ENCODE data around the gene PNPLA5. TPM values are rescaled to one million over a fixed set of nuclear protein-coding genes. Genes with fewer than 3 reads are reported as not detected.

Gene PNPLA5
- total RNA-seq, 1 experiment from 2014 or later: 5.5 TPM

DNA sequence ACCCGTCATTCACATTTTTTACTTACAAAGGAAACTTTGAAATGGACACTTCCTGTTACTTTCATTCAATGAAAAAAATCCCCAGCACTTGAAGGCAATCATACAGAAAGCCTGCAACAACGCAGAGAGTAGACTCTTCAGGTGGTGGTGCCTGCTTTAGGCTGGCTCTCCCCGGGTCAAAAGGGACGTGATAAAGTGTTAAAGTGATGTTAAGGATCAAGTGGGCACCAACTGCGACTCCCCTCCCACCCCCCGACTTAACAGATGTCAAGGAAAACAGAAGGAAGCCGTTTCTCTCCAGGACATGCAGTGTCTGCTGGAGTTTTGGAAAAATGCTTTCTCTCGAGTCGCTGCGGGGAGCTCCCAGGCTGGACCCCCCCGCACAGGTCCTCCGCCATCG is 31.4 kb upstream of the PNPLA5 start:
- no peak overlapping the region for H2AFZ ChIP-seq (ENCODE audit: low read length)
- H3K4me3 Mint-ChIP-seq: peak overlapping the region; percentile 59 to 78

More for the DNA sequence above, 31.4 kb upstream of the PNPLA5 start:
- Histone ChIP-seq H3K27ac (ENCODE audit: insufficient read length, low read depth, low read length) (no peak overlapping the region), H3K9ac (ENCODE audit: extremely low read depth, insufficient read length, low read length) (no peak overlapping the region), H4K8ac (replicated peaks; ENCODE audit: insufficient read length, low read depth, low read length) (no peak overlapping the region), H2BK120ac (ENCODE audit: low read depth, low read length, poor library complexity, severe bottlenecking) (no peak overlapping the region), H3K9me3 (ENCODE audit: control insufficient read depth, low read depth, low read length) (no peaks in the 10 kb centered on the region), H2BK15ac (ENCODE audit: low read depth, low read length) (no peak overlapping the region), H4K20me1 (ENCODE audit: control insufficient read depth, insufficient read depth, insufficient read length) (no peaks in the 10 kb centered on the region), H2BK12ac (ENCODE audit: insufficient read length, low read depth, low read length) (no peak overlapping the region), H3K4me1 (ENCODE audit: insufficient read depth, low read length) (peaks cover 3% of the 10 kb centered on the region; the same call in 1 of the 2 replicates), H2AK5ac (ENCODE audit: insufficient read length, low read length) (no peak overlapping the region), H3K4ac (ENCODE audit: low read depth, low read length) (no peak overlapping the region), H3K27me3 (ENCODE audit: insufficient read depth, low read length) (no peaks in the 10 kb centered on the region), H3K79me1 (ENCODE audit: insufficient read depth, low read depth, low read length, poor library complexity, severe bottlenecking) (no peaks in the 10 kb centered on the region), H3T11ph (ENCODE audit: low read length) (no peak overlapping the region), H3K14ac (ENCODE audit: insufficient read depth, low read length) (no peak overlapping the region), H3K4me2 (ENCODE audit: insufficient read depth, insufficient read length, low read length) (peak overlapping the region; percentile 75), H4K5ac (ENCODE audit: insufficient read length, low read depth, low read length) (no peak overlapping the region), H3K23me2 (ENCODE audit: insufficient read length, low read depth, low read length, poor library complexity, severe bottlenecking) (peaks cover 3% of the 10 kb centered on the region), H4K91ac (ENCODE audit: insufficient read length, low read depth, low read length) (no peak overlapping the region), H3K79me2 (ENCODE audit: insufficient read depth, low read length) (no peaks in the 10 kb centered on the region; the same call in 1 of the 2 replicates), H2BK5ac (ENCODE audit: insufficient read length, low read length) (no peak overlapping the region), H3K18ac (ENCODE audit: insufficient read length, low read depth, low read length) (peak overlapping the region; percentile 39), H2BK20ac (ENCODE audit: low read depth, low read length, poor library complexity, severe bottlenecking) (no peak overlapping the region), H3K56ac (ENCODE audit: insufficient read length, low read depth, low read length) (no peak overlapping the region), H3K23ac (ENCODE audit: insufficient read length, low read depth, low read length) (no peak overlapping the region)
- WGBS (ENCODE audit: extremely low coverage, insufficient read length, low lambda C conversion rate): no CpG with 5 or more reads among the region's 13 CpGs
- TF ChIP-seq, protein P1, sequence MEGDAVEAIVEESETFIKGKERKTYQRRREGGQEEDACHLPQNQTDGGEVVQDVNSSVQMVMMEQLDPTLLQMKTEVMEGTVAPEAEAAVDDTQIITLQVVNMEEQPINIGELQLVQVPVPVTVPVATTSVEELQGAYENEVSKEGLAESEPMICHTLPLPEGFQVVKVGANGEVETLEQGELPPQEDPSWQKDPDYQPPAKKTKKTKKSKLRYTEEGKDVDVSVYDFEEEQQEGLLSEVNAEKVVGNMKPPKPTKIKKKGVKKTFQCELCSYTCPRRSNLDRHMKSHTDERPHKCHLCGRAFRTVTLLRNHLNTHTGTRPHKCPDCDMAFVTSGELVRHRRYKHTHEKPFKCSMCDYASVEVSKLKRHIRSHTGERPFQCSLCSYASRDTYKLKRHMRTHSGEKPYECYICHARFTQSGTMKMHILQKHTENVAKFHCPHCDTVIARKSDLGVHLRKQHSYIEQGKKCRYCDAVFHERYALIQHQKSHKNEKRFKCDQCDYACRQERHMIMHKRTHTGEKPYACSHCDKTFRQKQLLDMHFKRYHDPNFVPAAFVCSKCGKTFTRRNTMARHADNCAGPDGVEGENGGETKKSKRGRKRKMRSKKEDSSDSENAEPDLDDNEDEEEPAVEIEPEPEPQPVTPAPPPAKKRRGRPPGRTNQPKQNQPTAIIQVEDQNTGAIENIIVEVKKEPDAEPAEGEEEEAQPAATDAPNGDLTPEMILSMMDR (conservative IDR thresholded peaks at IDR 0.05): no peak
- Mint-ChIP-seq H3K36me3 (ENCODE audit: insufficient read depth in 1 of 3, low read depth in 3 of 3) (peaks cover 9 to 17% (median 14%) of the 10 kb centered on the region in 3 experiments; a peak in 6 of 7 replicates), H3K27ac (peak overlapping the region; percentile 42 to 89 (median 73); a peak in 5 of 7 replicates), H3K9me3 (no peaks in the 10 kb centered on the region; a peak in 1 of 5 replicates), H3K27me3 (ENCODE audit: low read depth) (peaks cover 14% of the 10 kb centered on the region), H3K4me1 (peaks cover 30 to 37% of the 10 kb centered on the region in 2 experiments)
- no peak for DNase-seq

Data from H9 (cell line).